ENCODE results near the gene MYL10. TPM values are rescaled to one million over a fixed set of nuclear protein-coding genes. Genes with fewer than 3 reads are reported as not detected.
A peak's percentile ranks its signal among the peaks of the same experiment; 100 is the strongest.
"Not testable (repeated sequence)": the region's sequence is repeated elsewhere in the genome, so short reads cannot be mapped to it uniquely, and the experiment has no call there.

The MYL10 gene
- total RNA-seq, 1 donor from 2014 or later: not detected

DNA sequence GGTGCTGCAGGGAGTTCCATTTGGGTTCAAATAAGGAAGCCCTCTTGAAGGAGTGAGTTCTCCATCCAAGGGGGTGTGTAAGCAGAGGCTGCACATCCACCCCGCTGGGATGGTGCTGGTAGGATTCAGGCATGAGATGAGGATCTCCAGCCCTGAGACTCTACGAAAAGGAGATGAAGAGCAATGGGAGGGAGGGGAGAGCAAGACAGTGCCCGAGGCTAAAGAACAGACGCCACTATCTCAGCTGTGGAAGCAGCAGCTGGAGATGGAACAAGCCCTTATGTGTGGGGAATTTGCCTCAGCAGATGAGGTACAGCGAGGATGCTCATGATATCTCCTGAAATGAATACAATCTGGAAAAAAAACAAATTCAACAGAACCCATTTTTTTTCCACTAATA, 28.1 kb upstream of the MYL10 start:
- Mint-ChIP-seq H3K4me1 (no peaks in the 10 kb centered on the region), H3K9me3 (no peaks in the 10 kb centered on the region), H3K4me3 (no peak overlapping the region), H3K27me3 (ENCODE audit: low read depth) (peaks cover 41% of the 10 kb centered on the region), H3K27ac (ENCODE audit: unreplicated experiment) (no peak overlapping the region), H3K36me3 (ENCODE audit: low read depth) (no peaks in the 10 kb centered on the region)
- no peak for DNase-seq (ENCODE audit: low read depth, low spot score)
- TF ChIP-seq CTCF (conservative IDR thresholded peaks at IDR 0.05): no peak

DNA sequence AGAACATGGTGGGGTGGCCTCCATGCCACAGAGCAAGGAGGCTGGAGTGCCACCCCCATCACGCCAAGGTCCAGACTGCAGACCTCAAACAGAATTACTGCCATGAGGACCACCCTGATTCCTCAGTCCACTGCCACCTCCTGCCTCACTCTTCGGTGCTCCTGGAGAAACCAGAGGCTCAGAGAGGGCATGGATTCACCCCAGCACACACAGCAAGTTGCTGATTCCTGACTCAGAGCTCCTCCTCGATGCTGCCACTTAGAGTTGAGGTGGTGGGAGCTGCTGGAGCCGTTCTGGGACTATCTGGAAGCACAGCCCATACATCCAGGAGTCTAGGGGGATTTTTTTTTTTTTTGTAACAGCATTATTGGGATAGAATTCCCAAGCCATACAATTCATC, 22.0 kb upstream of the MYL10 start:
- no peak for DNase-seq (ENCODE audit: low read depth, low spot score)
- H3K27me3 Mint-ChIP-seq (ENCODE audit: low read depth): peaks cover 12% of the 10 kb centered on the region
- no peaks in the 10 kb centered on the region for H3K9me3 Mint-ChIP-seq
- no peaks in the 10 kb centered on the region for H3K36me3 Mint-ChIP-seq (ENCODE audit: low read depth)
- H3K4me1 Mint-ChIP-seq: no peaks in the 10 kb centered on the region
- H3K4me3 Mint-ChIP-seq: no peak overlapping the region
- no peak overlapping the region for H3K27ac Mint-ChIP-seq (ENCODE audit: unreplicated experiment)
- no peak for TF ChIP-seq CTCF (conservative IDR thresholded peaks at IDR 0.05)

- H3K4me1 Mint-ChIP-seq: no peaks in the 10 kb centered on the region
- DNase-seq (ENCODE audit: low read depth, low spot score): no peak
- H3K27ac Mint-ChIP-seq (ENCODE audit: unreplicated experiment): no peak overlapping the region
- peaks cover 10% of the 10 kb centered on the region for H3K27me3 Mint-ChIP-seq (ENCODE audit: low read depth)
- no peaks in the 10 kb centered on the region for H3K9me3 Mint-ChIP-seq
- no peak overlapping the region for H3K4me3 Mint-ChIP-seq
- H3K36me3 Mint-ChIP-seq (ENCODE audit: low read depth): no peaks in the 10 kb centered on the region
- TF ChIP-seq CTCF (conservative IDR thresholded peaks at IDR 0.05): no peak
Observed at GRCh38 chr7:101650579-101651081, 21.5 kb upstream of the MYL10 start.

DNA sequence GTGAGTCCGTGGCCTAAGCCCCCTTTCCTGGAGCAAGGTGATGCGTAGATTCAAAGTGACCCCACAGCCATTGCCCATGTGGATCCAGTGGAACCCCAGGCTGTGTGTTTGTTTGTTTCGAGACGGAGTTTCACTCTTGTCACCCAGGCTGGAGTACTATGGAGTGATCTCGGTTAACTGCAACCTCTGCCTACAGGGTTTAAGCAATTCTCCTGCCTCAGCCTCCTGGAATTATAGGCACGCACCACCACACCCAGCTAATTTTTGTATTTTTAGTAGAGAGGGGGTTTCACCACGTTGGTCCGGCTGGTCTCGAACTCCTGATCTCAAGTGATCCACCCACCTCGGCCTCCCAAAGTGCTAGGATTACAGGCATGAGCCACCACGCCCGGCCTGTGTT, 18.8 kb upstream of the MYL10 start:
- not testable (repeated sequence) for H3K36me3 Mint-ChIP-seq (ENCODE audit: low read depth); DNase-seq (ENCODE audit: low read depth, low spot score); H3K4me3 Mint-ChIP-seq; H3K27me3 Mint-ChIP-seq (ENCODE audit: low read depth); H3K4me1 Mint-ChIP-seq; H3K9me3 Mint-ChIP-seq
- peak overlapping the region; percentile 19 for H3K27ac Mint-ChIP-seq (ENCODE audit: unreplicated experiment)

DNA sequence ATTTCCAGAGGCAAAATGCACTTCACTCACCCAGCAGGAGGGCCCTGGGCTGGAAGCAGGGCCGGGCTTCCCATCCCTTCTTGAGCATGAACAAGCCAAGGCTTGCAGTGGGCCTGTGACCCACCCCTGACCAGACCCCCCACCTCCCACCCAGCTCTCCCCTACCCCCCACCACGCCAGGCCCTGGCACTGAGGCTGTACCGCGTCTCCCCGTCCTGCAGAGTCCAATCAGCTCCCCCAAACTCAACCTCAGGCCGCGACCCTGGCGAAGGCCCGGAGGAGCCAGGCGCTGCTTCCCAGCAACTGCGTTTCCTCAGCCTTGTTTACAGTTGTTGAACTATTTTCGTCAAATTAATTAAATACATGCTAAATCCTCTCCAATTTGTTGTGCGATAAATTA, 16.9 kb upstream of the MYL10 start:
- Mint-ChIP-seq H3K4me3 (no peak overlapping the region), H3K27me3 (ENCODE audit: low read depth) (peaks cover 7% of the 10 kb centered on the region), H3K9me3 (no peaks in the 10 kb centered on the region), H3K4me1 (no peaks in the 10 kb centered on the region), H3K27ac (ENCODE audit: unreplicated experiment) (no peak overlapping the region), H3K36me3 (ENCODE audit: low read depth) (no peaks in the 10 kb centered on the region)
- DNase-seq (ENCODE audit: low read depth, low spot score): no peak
- no peak for TF ChIP-seq CTCF (conservative IDR thresholded peaks at IDR 0.05)

DNA sequence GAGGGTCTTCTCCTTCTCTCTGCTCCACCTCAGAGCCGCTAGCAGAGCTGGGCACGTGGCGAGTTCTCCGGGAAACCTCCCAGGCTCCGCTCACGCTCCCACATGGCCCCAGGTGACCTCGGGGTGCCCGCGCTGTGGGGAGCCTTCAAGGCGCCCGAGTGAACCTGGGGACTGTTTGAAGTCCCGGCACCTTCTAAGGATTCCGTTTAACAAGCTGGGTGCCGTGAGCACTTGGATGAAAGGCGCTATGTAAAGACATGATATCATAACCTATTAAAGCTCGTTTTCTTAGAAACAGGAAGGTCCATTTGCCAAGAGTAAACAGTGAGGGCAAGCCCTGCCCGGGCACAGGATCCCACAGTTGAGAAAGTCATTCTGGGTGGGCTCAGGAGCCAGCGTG, 15.8 kb upstream of the MYL10 start:
- Mint-ChIP-seq H3K4me1 (no peaks in the 10 kb centered on the region), H3K27me3 (ENCODE audit: low read depth) (peaks cover 6% of the 10 kb centered on the region), H3K4me3 (no peak overlapping the region), H3K9me3 (no peaks in the 10 kb centered on the region), H3K27ac (ENCODE audit: unreplicated experiment) (peak overlapping the region; percentile 19), H3K36me3 (ENCODE audit: low read depth) (no peaks in the 10 kb centered on the region)
- TF ChIP-seq CTCF (conservative IDR thresholded peaks at IDR 0.05): no peak
- no peak for DNase-seq (ENCODE audit: low read depth, low spot score)

GRCh38 chr7:101639127-101639526, 10.0 kb upstream of the MYL10 start:
- H3K4me1 Mint-ChIP-seq; H3K27me3 Mint-ChIP-seq (ENCODE audit: low read depth); H3K4me3 Mint-ChIP-seq; H3K9me3 Mint-ChIP-seq; H3K36me3 Mint-ChIP-seq (ENCODE audit: low read depth); DNase-seq (ENCODE audit: low read depth, low spot score); H3K27ac Mint-ChIP-seq (ENCODE audit: unreplicated experiment): not testable (repeated sequence)

All from neural crest cell (in vitro differentiated cells).